PFSK-1 (cell line): ENCODE results near the gene DTD1.

ENCODE experiments used
- POLR2AphosphoS5 ChIP-seq: IDR thresholded peaks from 2 replicates; pipeline ENCODE4 v1.6.1; 2012; ENCODE audit warnings: low read depth, mild to moderate bottlenecking, control low read depth, low read length, moderate library complexity
- TF ChIP-seq, protein P1 (sequence below), 2 experiments: IDR thresholded peaks; 2 replicates each; pipeline versions ENCODE4 v1.6.1 to v1.8.0; 2011 to 2012; ENCODE audit warnings: low read depth in 2 of 2, low read length in 2 of 2, control low read depth in 1 of 2, inconsistent platforms in 1 of 2, mild to moderate bottlenecking in 1 of 2, moderate library complexity in 1 of 2; ENCODE audit not compliant: insufficient read depth in 1 of 2

GRCh38 chr20:18541741-18542140, 46.1 kb upstream of the DTD1 start:
- TF ChIP-seq POLR2AphosphoS5, result no peak
- TF ChIP-seq, protein P1, sequence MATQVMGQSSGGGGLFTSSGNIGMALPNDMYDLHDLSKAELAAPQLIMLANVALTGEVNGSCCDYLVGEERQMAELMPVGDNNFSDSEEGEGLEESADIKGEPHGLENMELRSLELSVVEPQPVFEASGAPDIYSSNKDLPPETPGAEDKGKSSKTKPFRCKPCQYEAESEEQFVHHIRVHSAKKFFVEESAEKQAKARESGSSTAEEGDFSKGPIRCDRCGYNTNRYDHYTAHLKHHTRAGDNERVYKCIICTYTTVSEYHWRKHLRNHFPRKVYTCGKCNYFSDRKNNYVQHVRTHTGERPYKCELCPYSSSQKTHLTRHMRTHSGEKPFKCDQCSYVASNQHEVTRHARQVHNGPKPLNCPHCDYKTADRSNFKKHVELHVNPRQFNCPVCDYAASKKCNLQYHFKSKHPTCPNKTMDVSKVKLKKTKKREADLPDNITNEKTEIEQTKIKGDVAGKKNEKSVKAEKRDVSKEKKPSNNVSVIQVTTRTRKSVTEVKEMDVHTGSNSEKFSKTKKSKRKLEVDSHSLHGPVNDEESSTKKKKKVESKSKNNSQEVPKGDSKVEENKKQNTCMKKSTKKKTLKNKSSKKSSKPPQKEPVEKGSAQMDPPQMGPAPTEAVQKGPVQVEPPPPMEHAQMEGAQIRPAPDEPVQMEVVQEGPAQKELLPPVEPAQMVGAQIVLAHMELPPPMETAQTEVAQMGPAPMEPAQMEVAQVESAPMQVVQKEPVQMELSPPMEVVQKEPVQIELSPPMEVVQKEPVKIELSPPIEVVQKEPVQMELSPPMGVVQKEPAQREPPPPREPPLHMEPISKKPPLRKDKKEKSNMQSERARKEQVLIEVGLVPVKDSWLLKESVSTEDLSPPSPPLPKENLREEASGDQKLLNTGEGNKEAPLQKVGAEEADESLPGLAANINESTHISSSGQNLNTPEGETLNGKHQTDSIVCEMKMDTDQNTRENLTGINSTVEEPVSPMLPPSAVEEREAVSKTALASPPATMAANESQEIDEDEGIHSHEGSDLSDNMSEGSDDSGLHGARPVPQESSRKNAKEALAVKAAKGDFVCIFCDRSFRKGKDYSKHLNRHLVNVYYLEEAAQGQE (IDR thresholded peaks at IDR 0.05; ENCODE audit: insufficient read depth in 1 of 2, low read depth in 2 of 2, low read length in 2 of 2), result no peak
